ENCODE results near the gene FUT4.

DNA sequence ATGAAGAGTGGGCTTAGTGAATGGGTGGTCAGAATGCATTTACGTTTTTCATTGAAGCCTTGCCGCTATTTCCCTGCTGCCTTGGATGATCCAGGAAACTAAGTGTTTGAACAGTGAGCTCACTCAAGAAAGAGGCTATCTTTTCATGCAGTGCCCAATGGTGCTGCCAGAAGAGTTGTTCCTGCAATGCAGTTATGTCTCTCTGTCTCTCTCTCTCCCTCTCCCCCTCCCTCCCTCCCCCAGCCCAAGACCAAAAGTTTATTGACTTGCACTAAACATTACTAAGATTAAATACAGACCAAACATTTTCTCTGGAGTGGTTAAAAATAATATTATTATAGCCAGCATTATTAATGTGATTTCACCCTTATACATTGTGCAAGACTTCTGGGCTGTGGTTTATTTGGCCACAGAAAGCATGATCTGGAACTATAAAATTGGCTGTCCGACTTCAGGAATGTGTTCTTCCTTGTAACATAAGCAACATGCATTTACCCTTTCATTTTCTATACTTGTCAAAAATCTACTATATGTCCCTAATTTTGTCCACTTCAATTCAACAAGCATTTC, 6.6 kb upstream of the FUT4 start:
- no peak for TF ChIP-seq EP300 (IDR thresholded peaks at IDR 0.05)
- TF ChIP-seq, protein P1, sequence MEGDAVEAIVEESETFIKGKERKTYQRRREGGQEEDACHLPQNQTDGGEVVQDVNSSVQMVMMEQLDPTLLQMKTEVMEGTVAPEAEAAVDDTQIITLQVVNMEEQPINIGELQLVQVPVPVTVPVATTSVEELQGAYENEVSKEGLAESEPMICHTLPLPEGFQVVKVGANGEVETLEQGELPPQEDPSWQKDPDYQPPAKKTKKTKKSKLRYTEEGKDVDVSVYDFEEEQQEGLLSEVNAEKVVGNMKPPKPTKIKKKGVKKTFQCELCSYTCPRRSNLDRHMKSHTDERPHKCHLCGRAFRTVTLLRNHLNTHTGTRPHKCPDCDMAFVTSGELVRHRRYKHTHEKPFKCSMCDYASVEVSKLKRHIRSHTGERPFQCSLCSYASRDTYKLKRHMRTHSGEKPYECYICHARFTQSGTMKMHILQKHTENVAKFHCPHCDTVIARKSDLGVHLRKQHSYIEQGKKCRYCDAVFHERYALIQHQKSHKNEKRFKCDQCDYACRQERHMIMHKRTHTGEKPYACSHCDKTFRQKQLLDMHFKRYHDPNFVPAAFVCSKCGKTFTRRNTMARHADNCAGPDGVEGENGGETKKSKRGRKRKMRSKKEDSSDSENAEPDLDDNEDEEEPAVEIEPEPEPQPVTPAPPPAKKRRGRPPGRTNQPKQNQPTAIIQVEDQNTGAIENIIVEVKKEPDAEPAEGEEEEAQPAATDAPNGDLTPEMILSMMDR (IDR thresholded peaks at IDR 0.05): no peak

Measured in stomach (tissue), 4 donors.